ENCODE measurements around the gene ART1. TPM values are rescaled to one million over a fixed set of nuclear protein-coding genes. Genes with fewer than 3 reads are reported as not detected.

ART1 gene
- total RNA-seq, 1 donor from 2014 or later: not detected

DNA sequence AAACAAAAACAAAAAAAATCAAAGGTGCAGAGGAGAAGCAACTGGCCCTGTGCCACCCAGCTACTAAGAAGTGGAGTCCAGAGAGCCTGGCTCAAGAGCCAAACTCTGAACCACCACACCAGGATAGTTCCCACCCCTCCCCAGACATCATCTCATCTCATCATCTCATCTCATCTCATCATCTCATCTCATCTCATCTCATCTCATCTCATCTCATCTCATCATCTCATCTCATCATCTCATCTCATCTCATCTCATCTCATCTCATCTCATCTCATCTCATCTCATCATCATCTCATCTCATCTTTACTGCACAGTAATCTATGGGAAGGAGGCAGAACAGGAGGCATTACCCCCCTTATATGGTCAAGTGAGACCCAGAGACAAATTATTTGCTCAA is 17.9 kb downstream of the ART1 start:
- H3K4me1 Mint-ChIP-seq (ENCODE audit: unreplicated experiment): peaks cover 3% of the 10 kb centered on the region

DNA sequence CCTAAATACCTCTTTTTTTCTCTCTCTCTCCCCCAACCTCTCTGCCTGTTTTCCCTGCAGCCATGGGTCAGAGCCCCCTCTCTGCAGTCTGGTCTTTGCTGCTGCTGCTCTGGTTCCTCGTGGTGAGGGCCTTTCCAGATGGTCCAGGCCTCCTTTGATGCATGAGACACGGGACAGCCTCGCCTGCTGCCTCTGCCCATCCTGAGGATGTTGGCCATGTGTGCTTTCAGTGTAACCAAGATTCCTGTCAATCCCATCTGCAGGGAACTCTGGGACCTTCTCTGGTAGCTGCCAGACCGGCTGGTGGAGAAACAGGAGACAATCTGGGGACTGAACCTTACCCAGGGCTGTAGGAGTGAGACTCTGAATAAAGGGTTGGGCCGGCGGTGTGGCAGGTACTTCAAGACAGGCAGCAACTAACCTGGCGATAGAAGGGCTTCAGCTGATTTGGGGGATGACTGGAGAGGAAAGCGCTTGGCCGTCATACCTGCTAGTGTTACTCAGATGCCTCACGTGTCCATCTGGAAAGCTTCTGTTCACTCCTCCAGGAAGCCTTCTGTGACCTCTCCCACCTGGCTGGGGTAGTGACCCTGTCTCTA is 19.2 kb downstream of the ART1 start:
- Mint-ChIP-seq H3K9me3 (ENCODE audit: unreplicated experiment) (no peaks in the 10 kb centered on the region), H3K4me1 (ENCODE audit: unreplicated experiment) (peaks cover 3% of the 10 kb centered on the region), H3K27me3 (ENCODE audit: unreplicated experiment) (peaks cover 7% of the 10 kb centered on the region), H3K27ac (ENCODE audit: unreplicated experiment) (no peak overlapping the region), H3K36me3 (ENCODE audit: low read depth, unreplicated experiment) (peaks cover 20% of the 10 kb centered on the region), H3K4me3 (ENCODE audit: unreplicated experiment) (peak overlapping the region; percentile 23)
- TF ChIP-seq, protein P1, sequence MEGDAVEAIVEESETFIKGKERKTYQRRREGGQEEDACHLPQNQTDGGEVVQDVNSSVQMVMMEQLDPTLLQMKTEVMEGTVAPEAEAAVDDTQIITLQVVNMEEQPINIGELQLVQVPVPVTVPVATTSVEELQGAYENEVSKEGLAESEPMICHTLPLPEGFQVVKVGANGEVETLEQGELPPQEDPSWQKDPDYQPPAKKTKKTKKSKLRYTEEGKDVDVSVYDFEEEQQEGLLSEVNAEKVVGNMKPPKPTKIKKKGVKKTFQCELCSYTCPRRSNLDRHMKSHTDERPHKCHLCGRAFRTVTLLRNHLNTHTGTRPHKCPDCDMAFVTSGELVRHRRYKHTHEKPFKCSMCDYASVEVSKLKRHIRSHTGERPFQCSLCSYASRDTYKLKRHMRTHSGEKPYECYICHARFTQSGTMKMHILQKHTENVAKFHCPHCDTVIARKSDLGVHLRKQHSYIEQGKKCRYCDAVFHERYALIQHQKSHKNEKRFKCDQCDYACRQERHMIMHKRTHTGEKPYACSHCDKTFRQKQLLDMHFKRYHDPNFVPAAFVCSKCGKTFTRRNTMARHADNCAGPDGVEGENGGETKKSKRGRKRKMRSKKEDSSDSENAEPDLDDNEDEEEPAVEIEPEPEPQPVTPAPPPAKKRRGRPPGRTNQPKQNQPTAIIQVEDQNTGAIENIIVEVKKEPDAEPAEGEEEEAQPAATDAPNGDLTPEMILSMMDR (IDR thresholded peaks at IDR 0.05; ENCODE audit: unreplicated experiment): no peak
- no peak for DNase-seq (ENCODE audit: low spot score)

More for the DNA sequence above, 17.9 kb downstream of the ART1 start:
- Mint-ChIP-seq H3K36me3 (ENCODE audit: low read depth, unreplicated experiment) (peaks cover 17% of the 10 kb centered on the region), H3K27ac (ENCODE audit: unreplicated experiment) (no peak overlapping the region), H3K27me3 (ENCODE audit: unreplicated experiment) (peaks cover 9% of the 10 kb centered on the region), H3K4me3 (ENCODE audit: unreplicated experiment) (no peak overlapping the region), H3K9me3 (ENCODE audit: unreplicated experiment) (no peaks in the 10 kb centered on the region)
- TF ChIP-seq, protein P1 (IDR thresholded peaks at IDR 0.05; ENCODE audit: unreplicated experiment): no peak
- no peak for DNase-seq (ENCODE audit: low spot score)

DNA sequence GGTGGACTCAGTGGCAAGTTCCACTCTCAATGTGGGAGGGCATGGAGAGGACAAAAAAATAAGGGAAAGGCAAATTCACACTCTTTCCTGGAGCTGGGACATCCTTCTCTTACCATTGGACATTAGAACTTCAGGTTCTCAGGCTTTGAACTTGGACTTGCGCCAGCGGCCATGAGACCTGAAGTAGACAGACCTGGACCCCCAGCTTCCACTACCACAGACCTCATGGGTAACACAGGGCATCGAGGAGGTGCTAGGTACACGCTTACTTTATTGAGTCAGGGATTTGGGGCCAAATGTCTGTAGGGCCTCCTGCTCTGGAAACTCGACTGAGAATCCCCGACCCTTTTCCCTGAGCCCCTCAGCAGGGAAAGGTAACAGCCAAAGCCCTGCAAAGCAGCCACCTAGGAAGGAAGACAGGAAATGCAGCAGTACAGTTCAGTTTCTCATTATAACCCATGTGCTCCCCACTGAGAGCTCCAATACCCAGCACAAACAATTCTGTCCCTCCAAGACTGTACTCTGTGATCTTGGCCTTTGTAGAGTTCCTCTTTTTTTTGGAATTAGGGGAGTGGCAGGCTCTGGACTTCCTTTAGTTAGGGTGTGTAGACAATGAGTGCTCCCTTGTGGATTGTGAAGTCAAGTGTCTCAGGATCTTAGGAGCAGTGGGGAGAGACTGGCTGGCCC is 20.6 kb downstream of the ART1 start:
- TF ChIP-seq, protein P1 (IDR thresholded peaks at IDR 0.05; ENCODE audit: unreplicated experiment): no peak
- Mint-ChIP-seq H3K4me3 (ENCODE audit: unreplicated experiment) (peak overlapping the region; percentile 23), H3K27me3 (ENCODE audit: unreplicated experiment) (peaks cover 7% of the 10 kb centered on the region), H3K9me3 (ENCODE audit: unreplicated experiment) (no peaks in the 10 kb centered on the region), H3K27ac (ENCODE audit: unreplicated experiment) (no peak overlapping the region), H3K36me3 (ENCODE audit: low read depth, unreplicated experiment) (peaks cover 25% of the 10 kb centered on the region), H3K4me1 (ENCODE audit: unreplicated experiment) (peaks cover 3% of the 10 kb centered on the region)
- no peak for DNase-seq (ENCODE audit: low spot score)

DNA sequence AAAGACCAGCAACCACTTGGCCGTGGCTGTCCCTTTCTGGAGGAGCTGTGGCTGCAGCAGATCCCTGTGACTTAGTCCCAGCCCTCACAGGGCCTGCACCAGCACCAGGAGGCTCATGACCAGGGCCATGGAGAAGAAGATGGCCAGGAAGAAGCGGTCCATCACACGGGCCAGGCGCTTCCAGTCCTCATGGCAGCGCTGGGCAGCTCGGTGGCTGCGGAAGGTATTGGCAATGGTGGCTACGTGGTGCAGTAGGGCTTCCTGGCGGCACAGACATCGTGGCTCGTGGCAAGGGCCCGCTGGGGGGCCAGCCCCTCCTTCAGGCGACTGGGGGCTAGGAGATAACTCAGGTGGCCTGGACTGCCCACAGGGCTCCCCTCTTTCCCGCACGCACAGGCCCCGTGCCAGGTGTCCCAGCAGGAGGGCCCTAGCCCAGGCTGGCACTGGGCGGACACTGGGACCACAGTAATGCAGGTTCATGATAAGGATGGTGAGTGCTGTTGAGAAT is 21.1 kb downstream of the ART1 start:
- Mint-ChIP-seq H3K4me3 (ENCODE audit: unreplicated experiment) (no peak overlapping the region), H3K27me3 (ENCODE audit: unreplicated experiment) (peaks cover 10% of the 10 kb centered on the region), H3K36me3 (ENCODE audit: low read depth, unreplicated experiment) (peaks cover 30% of the 10 kb centered on the region), H3K9me3 (ENCODE audit: unreplicated experiment) (no peaks in the 10 kb centered on the region), H3K27ac (ENCODE audit: unreplicated experiment) (no peak overlapping the region), H3K4me1 (ENCODE audit: unreplicated experiment) (peaks cover 3% of the 10 kb centered on the region)
- no peak for DNase-seq (ENCODE audit: low spot score)
- TF ChIP-seq, protein P1 (IDR thresholded peaks at IDR 0.05; ENCODE audit: unreplicated experiment): no peak
